ENCODE measurements around the gene OR4D2. TPM values are rescaled to one million over a fixed set of nuclear protein-coding genes. Genes with fewer than 3 reads are reported as not detected.

OR4D2 gene
- total and polyA plus RNA-seq, 2 of the 8 experiments (the other 6 are each of a cell fraction or from before 2014, with no cell fraction given): not detected

DNA sequence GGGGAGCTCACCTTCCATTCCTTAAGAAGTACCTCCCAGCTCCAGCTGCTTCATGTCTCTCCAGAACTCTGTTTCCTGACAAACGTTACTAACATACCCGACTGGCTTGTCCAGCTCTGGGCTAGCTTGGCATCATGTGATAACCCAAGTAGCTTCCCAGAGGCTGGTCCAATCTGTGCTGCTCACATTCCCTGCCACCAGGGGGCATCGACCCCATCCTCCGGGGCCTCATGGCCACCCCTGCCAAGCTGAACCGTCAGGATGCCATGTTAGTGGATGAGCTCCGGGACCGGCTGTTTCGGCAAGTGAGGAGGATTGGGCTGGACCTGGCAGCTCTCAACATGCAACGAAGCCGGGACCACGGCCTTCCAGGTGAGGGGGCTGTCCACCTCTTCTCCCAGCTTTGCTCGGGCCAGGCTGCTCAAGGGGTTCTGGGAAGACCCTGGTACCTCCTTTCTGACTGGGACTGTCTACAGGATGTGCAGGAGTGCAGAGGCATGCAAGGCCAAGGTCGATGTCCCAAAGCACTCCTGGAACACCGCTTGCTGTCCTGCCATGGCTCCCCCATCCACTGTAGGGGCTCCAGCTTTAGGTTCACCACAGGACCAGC, 33.3 kb downstream of the OR4D2 start (continued):
- TF ChIP-seq USF2 (IDR thresholded peaks at IDR 0.05; ENCODE audit: low read length): peak; percentile 63; the same call in 1 of the 2 replicates
- TF ChIP-seq EP300 (IDR thresholded peaks at IDR 0.05; ENCODE audit: borderline replicate concordance in 1 of 2, low read depth in 2 of 2, low read length in 2 of 2): no peak
- no peak for TF ChIP-seq EZH2 (IDR thresholded peaks at IDR 0.05; ENCODE audit: low read depth, low read length, severe bottlenecking)
- no peak for TF ChIP-seq SUZ12 (IDR thresholded peaks at IDR 0.05; ENCODE audit: low read length)
- TF ChIP-seq NANOG (IDR thresholded peaks at IDR 0.05; ENCODE audit: insufficient read depth, low read depth, low read length, poor library complexity, severe bottlenecking): no peak
- peak; percentile 75; the same call in 1 of the 2 replicates for TF ChIP-seq E2F6 (IDR thresholded peaks at IDR 0.05)
- no peak for TF ChIP-seq SIN3A (conservative IDR thresholded peaks at IDR 0.05 in 1 of 2, IDR thresholded peaks at IDR 0.05 in 1 of 2; ENCODE audit: low read depth in 1 of 2, low read length in 2 of 2)
- no peak for TF ChIP-seq SRF (IDR thresholded peaks at IDR 0.05; ENCODE audit: low read depth, low read length)
- no peak for TF ChIP-seq JUN (IDR thresholded peaks at IDR 0.05; ENCODE audit: low read depth, low read length)
- no peak for TF ChIP-seq POLR2A (IDR thresholded peaks at IDR 0.05; ENCODE audit: control extremely low read depth in 1 of 2, low read depth in 2 of 2, low read length in 2 of 2)
- no peak for TF ChIP-seq TAF7 (optimal IDR thresholded peaks at IDR 0.05; ENCODE audit: borderline replicate concordance, low read depth, low read length)
- TF ChIP-seq RFX5 (IDR thresholded peaks at IDR 0.05; ENCODE audit: borderline replicate concordance, low read depth, low read length): no peak
- TF ChIP-seq TCF12 (IDR thresholded peaks at IDR 0.05; ENCODE audit: low read depth, low read length): no peak
- TF ChIP-seq CTBP2 (IDR thresholded peaks at IDR 0.05; ENCODE audit: borderline replicate concordance, insufficient read depth, insufficient read length, low read length): no peak
- no peak for TF ChIP-seq CHD1 (IDR thresholded peaks at IDR 0.05; ENCODE audit: low read depth, low read length)
- TF ChIP-seq POU5F1 (IDR thresholded peaks at IDR 0.05; ENCODE audit: low read depth, low read length): no peak
- no peak for TF ChIP-seq SIRT6 (IDR thresholded peaks at IDR 0.05; ENCODE audit: low read length)
- TF ChIP-seq HDAC2 (IDR thresholded peaks at IDR 0.05; ENCODE audit: borderline replicate concordance in 1 of 2, low read depth in 2 of 2, low read length in 2 of 2): 0 out of 4 replicates have a peak, but pooled peaks of 1 of the 2 experiments have one; percentile 44
- no peak for TF ChIP-seq ATF2 (IDR thresholded peaks at IDR 0.05; ENCODE audit: low read length)
- TF ChIP-seq TEAD4 (IDR thresholded peaks at IDR 0.05; ENCODE audit: low read depth, low read length): peak; percentile 79
